Uterus (tissue), 2 donors: ENCODE data around the gene ADCY2.

Source experiments
- CTCF ChIP-seq, 4 experiments: fragments of 200-600 bp in 2 of 4; fragments of 450-650 bp in 2 of 4; sonication (generic) in 2 of 4; IDR thresholded peaks; one replicate each; pipeline ENCODE4 v1.5.1; 2016 to 2019; ENCODE audit warnings: antibody characterized with exemption in 4 of 4, mild to moderate bottlenecking in 2 of 4, moderate library complexity in 1 of 4
- POLR2A ChIP-seq, 2 donors: fragments of 450-650 bp; IDR thresholded peaks; one replicate each; pipeline ENCODE4 v1.6.1; 2016; ENCODE audit warnings: antibody characterized with exemption in 2 of 2, mild to moderate bottlenecking in 1 of 2, moderate library complexity in 1 of 2

GRCh38 chr5:7385681-7386080 is 10.3 kb upstream of the ADCY2 start:
- TF ChIP-seq CTCF (IDR thresholded peaks at IDR 0.05) (no peak), POLR2A (IDR thresholded peaks at IDR 0.05) (no peak)
